NB4 (cell line): ENCODE measurements around the gene PITX1.

Experiments
- POLR2A ChIP-seq: IDR thresholded peaks from 2 replicates; pipeline ENCODE4 v1.6.1; 2011; ENCODE audit warnings: mild to moderate bottlenecking; ENCODE audit not compliant: insufficient read length; ENCODE audit errors: extremely low read depth
- TF ChIP-seq, protein P1 (sequence below): IDR thresholded peaks from one replicate; pipeline ENCODE4 v1.5.1; 2012; ENCODE audit warnings: low read depth, low read length

DNA sequence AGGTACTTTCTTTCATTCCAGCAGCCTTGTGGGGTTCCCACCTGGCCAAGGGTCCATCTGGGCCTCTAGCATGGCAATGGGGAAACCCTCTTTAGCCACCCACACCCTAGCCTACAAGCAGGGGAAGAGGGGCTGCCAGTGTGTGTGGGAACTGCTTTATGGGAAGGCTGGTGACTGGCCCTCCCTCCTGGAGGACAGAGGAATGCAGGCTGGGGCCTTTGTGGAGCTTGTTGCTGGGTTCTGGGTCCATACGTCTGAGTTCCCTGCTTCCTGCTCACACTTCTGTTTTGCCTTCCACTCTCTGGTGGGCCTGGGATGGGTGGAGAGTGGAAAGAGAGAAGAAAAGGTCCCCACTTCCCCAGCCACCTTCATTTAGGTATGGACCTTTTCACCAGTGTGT is 14.9 kb upstream of the PITX1 start:
- TF ChIP-seq, protein P1, sequence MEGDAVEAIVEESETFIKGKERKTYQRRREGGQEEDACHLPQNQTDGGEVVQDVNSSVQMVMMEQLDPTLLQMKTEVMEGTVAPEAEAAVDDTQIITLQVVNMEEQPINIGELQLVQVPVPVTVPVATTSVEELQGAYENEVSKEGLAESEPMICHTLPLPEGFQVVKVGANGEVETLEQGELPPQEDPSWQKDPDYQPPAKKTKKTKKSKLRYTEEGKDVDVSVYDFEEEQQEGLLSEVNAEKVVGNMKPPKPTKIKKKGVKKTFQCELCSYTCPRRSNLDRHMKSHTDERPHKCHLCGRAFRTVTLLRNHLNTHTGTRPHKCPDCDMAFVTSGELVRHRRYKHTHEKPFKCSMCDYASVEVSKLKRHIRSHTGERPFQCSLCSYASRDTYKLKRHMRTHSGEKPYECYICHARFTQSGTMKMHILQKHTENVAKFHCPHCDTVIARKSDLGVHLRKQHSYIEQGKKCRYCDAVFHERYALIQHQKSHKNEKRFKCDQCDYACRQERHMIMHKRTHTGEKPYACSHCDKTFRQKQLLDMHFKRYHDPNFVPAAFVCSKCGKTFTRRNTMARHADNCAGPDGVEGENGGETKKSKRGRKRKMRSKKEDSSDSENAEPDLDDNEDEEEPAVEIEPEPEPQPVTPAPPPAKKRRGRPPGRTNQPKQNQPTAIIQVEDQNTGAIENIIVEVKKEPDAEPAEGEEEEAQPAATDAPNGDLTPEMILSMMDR, result no peak
- no peak for TF ChIP-seq POLR2A
